HEK293T (cell line): Measurements from ENCODE around the gene DIPK1A.

ENCODE experiments used
- CTCF ChIA-PET: fragments of 350-600 bp; formaldehyde crosslinking; extraction: SDS; loops from one replicate; lab custom pipeline; 2021; ENCODE audit warnings: antibody characterized with exemption, inconsistent platforms; lab: Yijun Ruan, JAX
- POLR2A ChIA-PET: fragments of 350-600 bp; formaldehyde crosslinking; extraction: SDS; loops from one replicate; lab custom pipeline; 2020; ENCODE audit warnings: antibody characterized with exemption, inconsistent platforms; lab: Yijun Ruan, JAX
- DNase-seq: peaks from one replicate; pipeline ENCODE4 v3.0.0; 2012; ENCODE audit warnings: mixed read lengths; ENCODE audit errors: extremely low spot score
- ARNT ChIP-seq: fragments of 450-650 bp; IDR thresholded peaks from 2 replicates; pipeline ENCODE4 v1.6.1; 2017; ENCODE audit warnings: mild to moderate bottlenecking
- BHLHE40 ChIP-seq: fragments of 450-650 bp; IDR thresholded peaks from 2 replicates; pipeline ENCODE4 v1.6.1; 2016; ENCODE audit warnings: mild to moderate bottlenecking, moderate library complexity, borderline replicate concordance
- CTBP1 ChIP-seq: fragments of 450-650 bp; IDR thresholded peaks from 2 replicates; pipeline ENCODE4 v1.6.1; 2016; ENCODE audit warnings: borderline replicate concordance
- ELF4 ChIP-seq: fragments of 450-650 bp; IDR thresholded peaks from 2 replicates; pipeline ENCODE4 v1.6.1; 2017; ENCODE audit warnings: antibody characterized with exemption
- FOXA1 ChIP-seq: fragments of 450-650 bp; IDR thresholded peaks from 2 replicates; pipeline ENCODE4 v1.6.1; 2016; ENCODE audit warnings: mild to moderate bottlenecking
- FOXK2 ChIP-seq: fragments of 450-650 bp; IDR thresholded peaks from 2 replicates; pipeline ENCODE4 v1.6.1; 2016; ENCODE audit warnings: mild to moderate bottlenecking
- FOXM1 ChIP-seq: fragments of 450-650 bp; IDR thresholded peaks from 2 replicates; pipeline ENCODE4 v1.6.1; 2017; ENCODE audit warnings: mild to moderate bottlenecking, borderline replicate concordance
- HDGF ChIP-seq: fragments of 450-650 bp; IDR thresholded peaks from 2 replicates; pipeline ENCODE4 v1.6.1; 2017; ENCODE audit warnings: antibody characterized with exemption, borderline replicate concordance
- L3MBTL2 ChIP-seq: fragments of 450-650 bp; conservative IDR thresholded peaks from 2 replicates; pipeline ENCODE4 v1.6.1; 2016; ENCODE audit warnings: mild to moderate bottlenecking
- LEF1 ChIP-seq: fragments of 450-650 bp; IDR thresholded peaks from 2 replicates; pipeline ENCODE4 v1.6.1; 2017; ENCODE audit warnings: mild to moderate bottlenecking, borderline replicate concordance
- NFRKB ChIP-seq: fragments of 450-650 bp; IDR thresholded peaks from 2 replicates; pipeline ENCODE4 v1.6.1; 2016; ENCODE audit warnings: mild to moderate bottlenecking, moderate library complexity
- SP1 ChIP-seq: fragments of 450-650 bp; IDR thresholded peaks from 2 replicates; pipeline ENCODE4 v1.6.1; 2017
- SUZ12 ChIP-seq: fragments of 450-650 bp; IDR thresholded peaks from 2 replicates; pipeline ENCODE4 v1.6.1; 2016; ENCODE audit warnings: mild to moderate bottlenecking
- TARDBP ChIP-seq: fragments of 450-650 bp; IDR thresholded peaks from 2 replicates; pipeline ENCODE4 v1.6.1; 2016
- ZNF384 ChIP-seq: fragments of 450-650 bp; IDR thresholded peaks from 2 replicates; pipeline ENCODE4 v1.6.1; 2016
- TF ChIP-seq, protein P1 (sequence below): fragments of 450-650 bp; IDR thresholded peaks from 2 replicates; pipeline ENCODE4 v1.6.1; 2016

Gene DIPK1A

DNA sequence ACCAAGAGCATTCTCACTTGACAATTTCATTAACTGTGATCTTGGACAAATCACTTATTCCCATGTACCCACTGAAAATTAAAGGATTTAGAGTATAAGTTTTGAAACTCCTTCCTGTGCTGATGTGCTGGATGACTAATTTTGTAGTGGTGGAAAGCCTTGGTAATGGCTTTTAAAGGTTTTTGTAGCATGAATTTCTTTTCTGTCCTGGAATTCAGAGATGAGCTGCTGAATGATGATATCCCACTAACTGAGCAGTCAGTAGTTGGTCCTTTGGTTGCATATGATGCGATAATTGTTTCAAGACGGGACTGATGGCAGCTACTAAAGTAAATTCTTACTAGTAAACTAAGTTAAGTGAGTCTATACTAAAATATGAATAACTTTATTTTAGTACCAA, 124.2 kb downstream of the DIPK1A start:
- no peak for DNase-seq
- TF ChIP-seq FOXA1 (no peak), SP1 (no peak), BHLHE40 (no peak), ELF4 (no peak), FOXM1 (no peak), HDGF (no peak), FOXK2 (no peak), ARNT (no peak), NFRKB (no peak), SUZ12 (no peak)
- POLR2A ChIA-PET: no interaction called here
- CTCF ChIA-PET: no interaction called here

DNA sequence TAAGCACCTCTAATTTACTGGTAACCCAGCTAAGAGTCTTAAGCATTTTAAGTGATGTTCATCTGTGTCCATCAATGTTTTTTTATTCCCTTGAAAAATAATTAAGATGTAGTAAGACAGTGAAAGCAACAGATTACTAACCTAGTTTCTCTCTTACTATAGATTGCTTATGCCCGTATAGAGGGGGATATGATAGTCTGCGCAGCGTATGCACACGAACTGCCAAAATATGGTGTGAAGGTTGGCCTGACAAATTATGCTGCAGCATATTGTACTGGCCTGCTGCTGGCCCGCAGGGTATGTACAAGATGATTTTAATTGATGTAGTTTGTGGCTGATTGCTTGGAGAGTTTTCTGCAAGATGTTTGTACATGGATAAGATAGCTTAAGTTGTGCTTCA, 126.6 kb downstream of the DIPK1A start:
- no peak for DNase-seq
- ChIA-PET CTCF (interaction anchor here (0.6 to 0.7 kb wide), 2 partner anchors 85 to 148 kb away, joined by 3 to 4 read pairs; no protein-coding TSS in a partner anchor), POLR2A (interaction anchor here (1.1 kb wide), 1 partner anchor 50 kb away, joined by 5 read pairs; the partner anchor contains the start of gene EVI5)
- no peak for TF ChIP-seq FOXM1

DNA sequence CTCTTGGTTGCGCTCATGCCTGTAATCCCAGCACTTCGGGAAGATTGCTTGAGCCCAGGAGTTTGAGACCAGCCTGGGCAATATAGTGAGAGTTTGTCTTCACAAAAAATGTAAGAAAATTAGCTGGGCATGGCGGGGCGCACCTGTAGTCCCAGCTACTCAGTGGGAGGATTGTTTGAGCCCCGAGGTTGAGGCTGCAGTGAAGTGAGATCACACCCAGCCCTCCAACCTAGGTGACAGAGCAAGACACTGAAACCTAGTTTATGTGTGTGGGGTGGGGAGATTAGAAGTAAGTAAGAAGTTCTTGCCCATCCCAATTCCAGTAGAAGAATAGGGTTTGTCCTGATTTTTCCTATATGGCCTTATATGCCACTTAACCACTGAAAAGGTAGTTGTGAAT, 127.4 kb downstream of the DIPK1A start:
- ChIA-PET POLR2A (interaction anchor here (1.1 kb wide), 1 partner anchor 49 kb away, joined by 5 read pairs; the partner anchor contains the start of gene EVI5), CTCF (no interaction called here)
- no peak for DNase-seq
- no peak for TF ChIP-seq FOXA1
- TF ChIP-seq SP1: no peak
- no peak for TF ChIP-seq CTBP1
- TF ChIP-seq FOXM1: no peak
- no peak for TF ChIP-seq TARDBP
- TF ChIP-seq ELF4: no peak
- no peak for TF ChIP-seq NFRKB
- TF ChIP-seq BHLHE40: no peak

DNA sequence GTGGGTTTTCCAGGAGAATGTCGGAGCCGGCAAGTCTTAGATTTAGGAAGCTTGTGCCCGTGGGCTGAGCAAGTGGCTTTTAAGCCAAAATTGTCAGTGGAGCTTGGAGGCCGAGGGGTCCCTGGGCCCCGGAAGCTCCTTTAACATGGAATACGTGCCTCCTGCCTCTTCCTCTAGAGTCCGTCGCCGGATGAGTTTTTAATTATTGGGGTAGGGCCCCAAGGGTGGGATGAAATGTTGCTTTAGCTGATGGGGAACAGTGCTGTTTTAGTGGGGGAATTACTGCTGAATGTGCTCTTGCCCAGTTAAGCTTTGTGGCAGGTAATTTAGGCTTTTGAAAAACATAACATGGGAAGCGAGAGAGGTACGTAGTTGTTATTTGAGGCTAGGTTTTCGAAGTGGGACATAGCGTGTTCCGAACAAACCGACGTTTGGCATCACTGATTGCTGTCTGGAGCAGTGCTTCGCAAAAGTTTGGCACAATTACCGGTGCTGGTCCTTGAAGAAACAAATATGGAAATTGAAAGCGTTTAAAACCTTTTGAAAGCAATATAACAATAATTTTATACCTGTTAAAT, 128.6 kb downstream of the DIPK1A start:
- CTCF ChIA-PET: interaction anchor here (1.0 to 1.9 kb wide), 3 partner anchors 14 to 84 kb away, joined by 6 to 11 read pairs (median 6); no protein-coding TSS in a partner anchor

DNA sequence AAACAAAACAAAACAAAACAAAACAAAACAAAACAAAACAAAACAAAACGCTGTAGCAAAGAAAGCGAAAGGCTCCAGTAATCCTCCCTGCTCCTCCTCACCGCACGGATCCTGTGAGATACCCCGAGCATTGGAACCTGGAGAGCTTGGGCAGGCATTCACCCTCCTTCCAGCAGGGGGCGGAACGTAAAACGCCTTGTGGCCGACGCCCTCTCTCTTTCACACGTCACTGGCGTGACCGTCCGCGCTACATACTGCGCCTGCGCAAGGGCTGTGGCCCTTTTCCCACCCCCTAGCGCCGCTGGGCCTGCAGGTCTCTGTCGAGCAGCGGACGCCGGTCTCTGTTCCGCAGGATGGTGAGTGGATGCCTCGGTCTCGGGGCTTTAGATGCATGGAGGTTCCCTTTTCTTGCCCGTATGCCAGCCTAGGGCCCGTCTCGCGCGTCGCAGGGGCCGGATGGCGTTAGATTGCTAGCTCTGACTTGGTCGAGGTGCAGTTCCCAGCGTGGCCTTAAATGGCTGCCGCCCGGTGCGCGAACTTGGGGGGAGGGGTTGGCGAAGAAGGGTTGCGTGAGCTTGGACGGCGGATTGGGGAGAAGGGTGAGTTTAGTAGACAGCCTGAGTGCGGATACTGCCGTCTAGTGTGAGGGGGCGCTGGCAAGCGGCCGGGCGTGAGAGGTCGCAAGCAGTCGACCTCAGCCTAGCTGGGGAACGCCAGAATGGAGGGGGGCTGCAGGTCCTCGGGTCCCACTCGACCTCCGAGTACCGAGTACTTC, 129.3 kb downstream of the DIPK1A start, which contains the start of gene RPL5:
Gene RPL5, plus strand, starts transcription at position 279 of the 775 bp plus-strand sequence. Its CDS starts 75 bp downstream, at position 354.
- DNase-seq: peak; percentile 99
- CTCF ChIA-PET: interaction anchor here (0.8 to 1.9 kb wide), 8 partner anchors 13 to 372 kb away, joined by 3 to 11 read pairs (median 4); no protein-coding TSS in a partner anchor
- POLR2A ChIA-PET: interaction anchor here (0.6 to 2.6 kb wide), 37 partner anchors 8 to 1568 kb away, joined by 3 to 27 read pairs (median 4); partner anchors contain the start of gene EVI5
- peak; percentile 22; the same call in 1 of the 2 replicates for TF ChIP-seq ARNT
- TF ChIP-seq NFRKB: peak; percentile 93
- TF ChIP-seq SP1: no peak
- TF ChIP-seq CTBP1: peak; percentile 59; the same call in 1 of the 2 replicates
- TF ChIP-seq L3MBTL2: peak; percentile 91
- TF ChIP-seq ELF4: peak; percentile 96
- TF ChIP-seq LEF1: no peak; the same call in 1 of the 2 replicates
- TF ChIP-seq FOXA1: no peak
- TF ChIP-seq HDGF: no peak
- TF ChIP-seq TARDBP: peak; percentile 40; the same call in 1 of the 2 replicates
- TF ChIP-seq BHLHE40: no peak
- TF ChIP-seq, protein P1, sequence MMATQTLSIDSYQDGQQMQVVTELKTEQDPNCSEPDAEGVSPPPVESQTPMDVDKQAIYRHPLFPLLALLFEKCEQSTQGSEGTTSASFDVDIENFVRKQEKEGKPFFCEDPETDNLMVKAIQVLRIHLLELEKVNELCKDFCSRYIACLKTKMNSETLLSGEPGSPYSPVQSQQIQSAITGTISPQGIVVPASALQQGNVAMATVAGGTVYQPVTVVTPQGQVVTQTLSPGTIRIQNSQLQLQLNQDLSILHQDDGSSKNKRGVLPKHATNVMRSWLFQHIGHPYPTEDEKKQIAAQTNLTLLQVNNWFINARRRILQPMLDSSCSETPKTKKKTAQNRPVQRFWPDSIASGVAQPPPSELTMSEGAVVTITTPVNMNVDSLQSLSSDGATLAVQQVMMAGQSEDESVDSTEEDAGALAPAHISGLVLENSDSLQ: peak; percentile 20; the same call in 1 of the 2 replicates
- TF ChIP-seq FOXK2: no peak

More for the DNA sequence above, 128.6 kb downstream of the DIPK1A start:
- TF ChIP-seq HDGF (no peak), L3MBTL2 (no peak), ZNF384 (no peak), TARDBP (no peak), FOXK2 (no peak), FOXM1 (no peak), NFRKB (no peak), ELF4 (no peak), FOXA1 (no peak), ARNT (no peak), CTBP1 (no peak), SUZ12 (no peak)
- TF ChIP-seq, protein P1: no peak
- no peak for DNase-seq
- POLR2A ChIA-PET: interaction anchor here (0.6 to 2.6 kb wide), 26 partner anchors 8 to 1568 kb away, joined by 3 to 27 read pairs (median 4); partner anchors contain the start of gene EVI5

DNA sequence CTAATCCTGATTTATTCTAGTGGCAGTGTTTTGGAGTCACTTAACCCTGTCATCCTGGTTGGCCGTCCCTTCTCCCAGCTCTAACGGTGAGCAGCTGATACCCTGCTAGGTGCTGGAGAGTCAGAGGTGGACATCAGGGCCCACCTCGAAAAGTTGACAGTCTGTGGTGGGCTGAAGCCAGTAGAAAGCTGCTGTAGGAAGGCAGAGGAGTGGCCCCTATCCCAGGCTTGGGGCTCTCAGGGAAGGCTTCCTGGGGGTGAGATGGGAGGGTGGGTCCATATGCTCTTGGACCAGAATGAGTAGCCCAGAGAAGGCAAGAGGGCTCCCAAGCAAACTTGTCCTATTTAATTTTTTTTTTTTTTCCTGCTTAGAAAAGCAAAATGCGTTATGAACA, 129.9 kb downstream of the DIPK1A start:
- ChIA-PET CTCF (interaction anchor here (0.6 to 1.9 kb wide), 8 partner anchors 13 to 373 kb away, joined by 3 to 6 read pairs (median 3); no protein-coding TSS in a partner anchor), POLR2A (interaction anchor here (0.6 to 2.6 kb wide), 27 partner anchors 9 to 836 kb away, joined by 3 to 27 read pairs (median 4); partner anchors contain the start of gene EVI5)
- TF ChIP-seq, protein P1: no peak
- TF ChIP-seq ZNF384: no peak
- no peak for TF ChIP-seq L3MBTL2
- TF ChIP-seq CTBP1: no peak
- TF ChIP-seq TARDBP: no peak
- TF ChIP-seq LEF1: no peak
- no peak for TF ChIP-seq FOXK2
- no peak for TF ChIP-seq SUZ12
- no peak for TF ChIP-seq NFRKB
- DNase-seq: no peak
